T-helper 22 cell (primary cell): ENCODE results near the gene TDRD3.
"Not testable (repeated sequence)": the region's sequence is repeated elsewhere in the genome, so short reads cannot be mapped to it uniquely, and the experiment has no call there.

Experiments
- DNase-seq: peaks from one replicate; pipeline ENCODE4 v3.0.0-alpha.2; 2020; ENCODE audit warnings: low read depth

TDRD3 gene

GRCh38 chr13:60398907-60399589 is 2.0 kb downstream of the TDRD3 start:
- DNase-seq = no peak

- DNase-seq = no peak
Measured at GRCh38 chr13:60402022-60402421, 5.0 kb downstream of the TDRD3 start.

GRCh38 chr13:60407095-60407494 is 10.1 kb downstream of the TDRD3 start:
- DNase-seq = no peak

- not testable (repeated sequence) for DNase-seq
Measured at GRCh38 chr13:60407852-60408251, 10.8 kb downstream of the TDRD3 start.

GRCh38 chr13:60409574-60410292 is 12.7 kb downstream of the TDRD3 start:
- not testable (repeated sequence) for DNase-seq

- DNase-seq = no peak
Measured at GRCh38 chr13:60410299-60410698, 13.3 kb downstream of the TDRD3 start.

GRCh38 chr13:60411464-60411863 is 14.4 kb downstream of the TDRD3 start:
- DNase-seq = no peak

- DNase-seq = no peak
Measured at GRCh38 chr13:60411983-60412382, 15.0 kb downstream of the TDRD3 start.

GRCh38 chr13:60412909-60413616 is 16.0 kb downstream of the TDRD3 start:
- no peak for DNase-seq

GRCh38 chr13:60414177-60414576 is 17.2 kb downstream of the TDRD3 start:
- DNase-seq = no peak

- no peak for DNase-seq
Measured at GRCh38 chr13:60417734-60418133, 20.7 kb downstream of the TDRD3 start.

- DNase-seq = no peak
Measured at GRCh38 chr13:60418954-60419353, 21.9 kb downstream of the TDRD3 start.

GRCh38 chr13:60425332-60425731 is 28.3 kb downstream of the TDRD3 start:
- DNase-seq = no peak

GRCh38 chr13:60426075-60426474 is 29.1 kb downstream of the TDRD3 start:
- no peak for DNase-seq

GRCh38 chr13:60427285-60427684 is 30.3 kb downstream of the TDRD3 start:
- DNase-seq = no peak

- DNase-seq = no peak
Measured at GRCh38 chr13:60431108-60431700, 34.2 kb downstream of the TDRD3 start.

- DNase-seq = no peak
Measured at GRCh38 chr13:60433505-60433904, 36.5 kb downstream of the TDRD3 start.

- no peak for DNase-seq
Measured at GRCh38 chr13:60435762-60436374, 38.8 kb downstream of the TDRD3 start.

GRCh38 chr13:60439201-60439600 is 42.2 kb downstream of the TDRD3 start:
- no peak for DNase-seq

- DNase-seq = no peak
Measured at GRCh38 chr13:60441761-60442160, 44.7 kb downstream of the TDRD3 start.

- DNase-seq = no peak
Measured at GRCh38 chr13:60448907-60449510, 52.0 kb downstream of the TDRD3 start.

- no peak for DNase-seq
Measured at GRCh38 chr13:60453490-60453889, 56.5 kb downstream of the TDRD3 start.
